ENCODE data around the gene OR4X1. TPM values are rescaled to one million over a fixed set of nuclear protein-coding genes. Genes with fewer than 3 reads are reported as not detected.

The OR4X1 gene, protein sequence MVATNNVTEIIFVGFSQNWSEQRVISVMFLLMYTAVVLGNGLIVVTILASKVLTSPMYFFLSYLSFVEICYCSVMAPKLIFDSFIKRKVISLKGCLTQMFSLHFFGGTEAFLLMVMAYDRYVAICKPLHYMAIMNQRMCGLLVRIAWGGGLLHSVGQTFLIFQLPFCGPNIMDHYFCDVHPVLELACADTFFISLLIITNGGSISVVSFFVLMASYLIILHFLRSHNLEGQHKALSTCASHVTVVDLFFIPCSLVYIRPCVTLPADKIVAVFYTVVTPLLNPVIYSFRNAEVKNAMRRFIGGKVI
- not detected in 5 replicates for total RNA-seq (2022; extraction: Qiagen RNA extraction)

GRCh38 chr11:48263423-48263911, at the start of gene OR4X1:
OR4X1 (plus strand) TSS chr11:48263861; CDS start chr11:48263861, 0 bp downstream.

DNA sequence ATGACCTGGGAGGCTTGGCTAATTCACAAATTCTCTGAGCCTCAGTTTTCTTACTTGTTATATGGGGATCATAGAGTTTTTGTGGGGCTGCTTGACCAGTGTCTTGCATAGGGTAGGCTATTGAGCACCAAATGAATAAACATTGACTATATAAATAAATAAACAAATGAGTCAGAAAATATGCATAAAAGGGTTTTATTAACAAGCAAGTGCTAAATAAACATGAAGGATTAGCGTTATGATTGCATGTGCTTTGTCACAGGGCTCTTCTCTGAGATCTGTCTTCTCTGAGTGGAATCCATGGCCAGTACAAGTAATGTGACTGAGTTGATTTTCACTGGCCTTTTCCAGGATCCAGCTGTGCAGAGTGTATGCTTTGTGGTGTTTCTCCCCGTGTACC, 47.2 kb upstream of the OR4X1 start, which contains the start of gene OR4B1:
TSS of gene OR4B1 (plus strand) at position 301 of the 400 bp plus-strand sequence. CDS start at position 301, 0 bp downstream.

GRCh38 chr11:48244804-48245203, 18.9 kb upstream of the OR4X1 start, which contains the start of gene OR4X2:
OR4X2 (plus strand) TSS chr11:48245104; CDS start chr11:48245104, 0 bp downstream.

DNA sequence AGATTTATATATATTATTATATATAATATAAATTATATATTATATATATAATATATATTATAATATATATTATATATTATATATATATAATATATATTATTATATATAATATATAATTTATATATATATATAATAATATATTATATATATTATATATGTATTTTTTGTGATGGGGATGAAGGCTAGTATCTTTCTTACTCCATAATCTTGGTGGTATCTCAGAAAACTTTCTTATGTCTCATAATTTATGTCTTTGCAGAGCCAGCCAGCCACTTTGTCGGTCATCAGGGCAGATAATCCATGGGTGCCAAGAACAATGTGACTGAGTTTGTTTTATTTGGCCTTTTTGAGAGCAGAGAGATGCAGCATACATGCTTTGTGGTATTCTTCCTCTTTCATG, 42.3 kb downstream of the OR4X1 start, which contains the start of gene OR4S1:
TSS of gene OR4S1 (plus strand) at position 301 of the 400 bp plus-strand sequence. CDS start at position 301, 0 bp downstream.

Other genes starting within 250 kb of the OR4X1 start
- not detected in 5 replicates for gene OR4B1, start 47.1 kb upstream of the OR4X1 start, total RNA-seq (2022; extraction: Qiagen RNA extraction)
- gene OR4X2, start 18.8 kb upstream of the OR4X1 start, total RNA-seq (2022; extraction: Qiagen RNA extraction), result not detected in 5 replicates
- gene OR4S1, start 42.4 kb downstream of the OR4X1 start, total RNA-seq (2022; extraction: Qiagen RNA extraction), result not detected in 5 replicates
- gene OR4C3, start 61.1 kb downstream of the OR4X1 start, total RNA-seq (2022; extraction: Qiagen RNA extraction), result not detected in 5 replicates
- not detected in 5 replicates for gene OR4C5, start 102.6 kb downstream of the OR4X1 start, total RNA-seq (2022; extraction: Qiagen RNA extraction)
- gene OR4A47, start 224.9 kb downstream of the OR4X1 start, total RNA-seq (2022; extraction: Qiagen RNA extraction), result not detected in 5 replicates

All from A549 treated with dexamethasone at 1 μM for 4 hours (cell line).